HepG2 (cell line): ENCODE results near the gene C1orf159. TPM values are rescaled to one million over a fixed set of nuclear protein-coding genes. Genes with fewer than 3 reads are reported as not detected.

Experiments used
- ATF1 ChIP-seq: IDR thresholded peaks from 2 replicates; pipeline ENCODE4 v1.6.1; 2016; ENCODE audit warnings: mild to moderate bottlenecking, control low read depth
- FOXP4 ChIP-seq: sonication (generic); formaldehyde crosslinking; IDR thresholded peaks from 2 replicates; pipeline ENCODE4 v1.4.0; 2020; ENCODE audit warnings: missing genetic modification reagents
- HNRNPUL1 ChIP-seq: fragments of 200-400 bp; formaldehyde crosslinking; IDR thresholded peaks from 2 replicates; pipeline ENCODE4 v1.6.1; 2017; ENCODE audit warnings: low read depth, mild to moderate bottlenecking, low read length, moderate library complexity
- MAZ ChIP-seq, 2 experiments: sonication (generic) in 1 of 2; formaldehyde crosslinking in 1 of 2; IDR thresholded peaks; 2 replicates each; pipeline versions ENCODE4 v1.5.0 to v1.6.1; 2012 to 2020; ENCODE audit warnings: low read depth in 2 of 2, mild to moderate bottlenecking in 2 of 2, borderline replicate concordance in 1 of 2, improper control_type of control experiment in 1 of 2, low read length in 1 of 2, missing genetic modification reagents in 1 of 2, moderate library complexity in 1 of 2
- MIER3 ChIP-seq: IDR thresholded peaks from 2 replicates; pipeline ENCODE4 v1.6.1; 2016; ENCODE audit warnings: missing compliant biosample characterization, borderline replicate concordance
- RFX3 ChIP-seq: IDR thresholded peaks from 2 replicates; pipeline ENCODE4 v1.6.1; 2016; ENCODE audit warnings: missing biosample characterization, missing genetic modification reagents
- RORA ChIP-seq: sonication (generic); formaldehyde crosslinking; IDR thresholded peaks from 2 replicates; pipeline ENCODE4 v1.5.0; 2020; ENCODE audit warnings: mild to moderate bottlenecking, missing genetic modification reagents, moderate library complexity
- SKI ChIP-seq: fragments of 450-650 bp; IDR thresholded peaks from one replicate; pipeline ENCODE4 v1.6.1; 2018; ENCODE audit warnings: mild to moderate bottlenecking; ENCODE audit not compliant: partially characterized antibody
- SKIL ChIP-seq: sonication (generic); formaldehyde crosslinking; IDR thresholded peaks from 2 replicates; pipeline ENCODE4 v1.8.0; 2022; ENCODE audit warnings: missing genetic modification reagents, mild to moderate bottlenecking, moderate library complexity, borderline replicate concordance
- TERF1 ChIP-seq: sonication (generic); formaldehyde crosslinking; IDR thresholded peaks from 2 replicates; pipeline ENCODE4 v1.8.0; 2022; ENCODE audit warnings: mild to moderate bottlenecking, missing genetic modification reagents, moderate library complexity
- THYN1 ChIP-seq: sonication (generic); formaldehyde crosslinking; IDR thresholded peaks from 2 replicates; pipeline ENCODE4 v1.8.1; 2023; ENCODE audit warnings: low read depth, mild to moderate bottlenecking, moderate library complexity, missing genetic modification reagents, borderline replicate concordance
- ZBTB20 ChIP-seq: sonication (generic); formaldehyde crosslinking; IDR thresholded peaks from 2 replicates; pipeline ENCODE4 v1.8.1; 2023; ENCODE audit warnings: missing genetic modification reagents, low read depth, mild to moderate bottlenecking, borderline replicate concordance
- ZMYM2 ChIP-seq: sonication (generic); formaldehyde crosslinking; IDR thresholded peaks from 2 replicates; pipeline ENCODE4 v1.8.0; 2022; ENCODE audit warnings: mild to moderate bottlenecking, missing genetic modification reagents
- ZNF101 ChIP-seq: sonication (generic); formaldehyde crosslinking; IDR thresholded peaks from 2 replicates; pipeline ENCODE4 v1.4.0; 2020; ENCODE audit warnings: mild to moderate bottlenecking, low read depth, missing genetic modification reagents, borderline replicate concordance
- ZNF138 ChIP-seq: sonication (generic); formaldehyde crosslinking; IDR thresholded peaks from 2 replicates; pipeline ENCODE4 v1.5.0; 2020; ENCODE audit warnings: mild to moderate bottlenecking, low read depth, missing genetic modification reagents
- ZNF251 ChIP-seq: sonication (generic); formaldehyde crosslinking; IDR thresholded peaks from 2 replicates; pipeline ENCODE4 v1.9.0; 2021; ENCODE audit warnings: mild to moderate bottlenecking, missing genetic modification reagents
- ZNF264 ChIP-seq: sonication (generic); formaldehyde crosslinking; IDR thresholded peaks from 2 replicates; pipeline ENCODE4 v1.4.0; 2020; ENCODE audit warnings: missing genetic modification reagents
- ZNF550 ChIP-seq: sonication (generic); formaldehyde crosslinking; IDR thresholded peaks from 2 replicates; pipeline ENCODE4 v1.4.0; 2020; ENCODE audit warnings: mild to moderate bottlenecking, missing genetic modification reagents, borderline replicate concordance
- ZNF598 ChIP-seq: sonication (generic); formaldehyde crosslinking; IDR thresholded peaks from 2 replicates; pipeline ENCODE4 v1.5.1; 2020; ENCODE audit warnings: mild to moderate bottlenecking, missing genetic modification reagents, borderline replicate concordance
- ZNF670 ChIP-seq: sonication (generic); formaldehyde crosslinking; IDR thresholded peaks from 2 replicates; pipeline ENCODE4 v1.8.0; 2022; ENCODE audit warnings: mild to moderate bottlenecking, missing genetic modification reagents, borderline replicate concordance
- ZSCAN20 ChIP-seq: sonication (generic); formaldehyde crosslinking; IDR thresholded peaks from 2 replicates; pipeline ENCODE4 v1.4.0; 2020; ENCODE audit warnings: missing genetic modification reagents, mild to moderate bottlenecking, borderline replicate concordance
- polyA plus RNA-seq, 8 experiments: library from polyadenylated mRNA; depleted of rRNA in 3 of 8; stranded (reverse) in 7 of 8; unstranded in 1 of 8; fragments of >200 nt; fragmentation: Illumina TruSeq in 4 of 8; extraction: Trizol in 4 of 8; gene quantifications; 2 replicates each; pipeline versions ENCODE4 v1.2.1 to v1.2.3, GENCODE V29; 2011 to 2016; ENCODE audit warnings: low read depth in 4 of 8, missing spikeins in 1 of 8, mixed read lengths in 1 of 8; ENCODE audit not compliant: insufficient read depth in 1 of 8
- total RNA-seq, 5 experiments: library from RNA; depleted of rRNA; stranded (reverse); fragments of >200 nt; fragmentation: Illumina TruSeq; extraction: Trizol; gene quantifications; 2 replicates each; pipeline ENCODE4 v1.2.3, GENCODE V29; 2016; ENCODE audit warnings: low read depth in 1 of 5

Gene C1orf159
- total and polyA plus RNA-seq, 2 of the 13 experiments (the other 11 are each of a cell fraction or from before 2014, with no cell fraction given) = 3.8 to 6.7 TPM

- TF ChIP-seq TERF1 (CRISPR knock-in tag) (no peak), HNRNPUL1 (no peak), ZNF138 (no peak), THYN1 (CRISPR knock-in tag) (no peak), ZNF550 (CRISPR knock-in tag) (no peak), MAZ (IDR thresholded peaks at IDR 0.05; ENCODE audit: borderline replicate concordance, low read depth, low read length) (no peak), MAZ (CRISPR knock-in tag; IDR thresholded peaks at IDR 0.05; ENCODE audit: low read depth) (no peak), ZNF598 (CRISPR knock-in tag) (no peak), RORA (CRISPR knock-in tag) (no peak), ZNF101 (CRISPR knock-in tag) (no peak), MIER3 (CRISPR knock-in tag) (no peak), ZMYM2 (CRISPR knock-in tag) (0 out of 2 replicates have a peak, but pooled peaks have one; percentile 46), RFX3 (CRISPR knock-in tag) (no peak), SKIL (no peak), ATF1 (no peak), ZBTB20 (CRISPR knock-in tag) (no peak), SKI (no peak), ZNF670 (CRISPR knock-in tag) (no peak), ZNF251 (CRISPR knock-in tag) (0 out of 2 replicates have a peak, but pooled peaks have one; percentile 10), ZSCAN20 (CRISPR knock-in tag) (no peak), FOXP4 (CRISPR knock-in tag) (no peak), ZNF264 (no peak)
These were observed 45.9 kb downstream of the C1orf159 start (continued) for GRCh38 chr1:1069711-1070676.
